ENCODE data around the gene HERC2.
"Not testable (repeated sequence)": the region's sequence is repeated elsewhere in the genome, so short reads cannot be mapped to it uniquely, and the experiment has no call there.

The HERC2 gene

GRCh38 chr15:28153492-28154119, 168.4 kb downstream of the HERC2 start:
- H3K36me3 ChIP-seq (ENCODE audit: insufficient read depth, low read length) = peaks cover 5% of the 10 kb centered on the region; the same call in 1 of the 2 replicates
- no peak overlapping the region for H3K4me3 ChIP-seq (ENCODE audit: low read depth in 1 of 2, low read length in 2 of 2)
- H3K9me3 ChIP-seq (ENCODE audit: insufficient read depth, low read length, severe bottlenecking) = no peaks in the 10 kb centered on the region
- no peak for ATAC-seq (ENCODE audit: insufficient read depth, low read depth)
- TF ChIP-seq EZH2 (IDR thresholded peaks at IDR 0.05; ENCODE audit: borderline replicate concordance, low read depth, low read length, severe bottlenecking) (no peak), CTCF (IDR thresholded peaks at IDR 0.05; ENCODE audit: borderline replicate concordance, extremely low read depth, low read length, poor library complexity, severe bottlenecking) (no peak)
- no peaks in the 10 kb centered on the region for H4K20me1 ChIP-seq (ENCODE audit: insufficient read depth, low read length)
- no peak overlapping the region for H3K27ac ChIP-seq (ENCODE audit: low read length)
- no peak overlapping the region for H2AFZ ChIP-seq (ENCODE audit: low read depth, low read length)
- no peak overlapping the region for H3K9ac ChIP-seq (ENCODE audit: low read depth, low read length)
- no peaks in the 10 kb centered on the region for H3K4me1 ChIP-seq (ENCODE audit: insufficient read depth, low read length)
- H3K27me3 ChIP-seq (ENCODE audit: insufficient read depth, low read length, poor library complexity) = no peaks in the 10 kb centered on the region
- H3K79me2 ChIP-seq (ENCODE audit: insufficient read depth, low read length) = peaks cover 19% of the 10 kb centered on the region
- DNase-seq = no peak
- no peak overlapping the region for H3K4me2 ChIP-seq (ENCODE audit: insufficient read depth, low read length)

DNA sequence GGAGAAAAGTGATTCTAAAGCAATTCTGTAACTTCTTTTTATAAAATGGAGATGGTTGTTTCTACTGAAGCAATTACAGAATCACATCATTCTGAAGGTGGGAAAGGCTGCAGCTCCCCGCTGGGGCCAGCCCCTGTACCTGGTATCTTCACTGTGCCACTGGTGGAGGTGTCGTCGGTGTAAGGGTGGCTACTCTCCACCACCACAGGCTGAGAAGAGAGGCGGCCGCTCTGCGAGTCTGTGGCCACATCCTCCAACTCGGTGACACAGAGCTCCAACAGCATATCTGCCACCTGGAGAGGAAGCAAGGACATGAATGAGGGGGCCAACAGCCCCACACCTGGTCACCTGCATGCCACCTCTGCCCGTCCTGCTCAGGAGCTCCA, 169.4 kb downstream of the HERC2 start:
- not testable (repeated sequence) for H2AFZ ChIP-seq (ENCODE audit: low read depth, low read length); H3K9me3 ChIP-seq (ENCODE audit: insufficient read depth, low read length, severe bottlenecking); H3K27ac ChIP-seq (ENCODE audit: low read length); H4K20me1 ChIP-seq (ENCODE audit: insufficient read depth, low read length); H3K4me2 ChIP-seq (ENCODE audit: insufficient read depth, low read length); DNase-seq; H3K4me1 ChIP-seq (ENCODE audit: insufficient read depth, low read length); H3K27me3 ChIP-seq (ENCODE audit: insufficient read depth, low read length, poor library complexity); ATAC-seq (ENCODE audit: insufficient read depth, low read depth); H3K36me3 ChIP-seq (ENCODE audit: insufficient read depth, low read length); H3K4me3 ChIP-seq (ENCODE audit: low read depth in 1 of 2, low read length in 2 of 2); H3K9ac ChIP-seq (ENCODE audit: low read depth, low read length)
- peaks cover 22% of the 10 kb centered on the region for H3K79me2 ChIP-seq (ENCODE audit: insufficient read depth, low read length)

- H3K4me2 ChIP-seq (ENCODE audit: insufficient read depth, low read length); H3K4me3 ChIP-seq (ENCODE audit: low read depth in 1 of 2, low read length in 2 of 2); H3K27ac ChIP-seq (ENCODE audit: low read length); H3K9me3 ChIP-seq (ENCODE audit: insufficient read depth, low read length, severe bottlenecking); H3K36me3 ChIP-seq (ENCODE audit: insufficient read depth, low read length); H4K20me1 ChIP-seq (ENCODE audit: insufficient read depth, low read length); DNase-seq; H2AFZ ChIP-seq (ENCODE audit: low read depth, low read length); H3K4me1 ChIP-seq (ENCODE audit: insufficient read depth, low read length); H3K9ac ChIP-seq (ENCODE audit: low read depth, low read length); ATAC-seq (ENCODE audit: insufficient read depth, low read depth); H3K27me3 ChIP-seq (ENCODE audit: insufficient read depth, low read length, poor library complexity): not testable (repeated sequence)
- H3K79me2 ChIP-seq (ENCODE audit: insufficient read depth, low read length) = peaks cover 22% of the 10 kb centered on the region
Observed at GRCh38 chr15:28151864-28152537, 170.0 kb downstream of the HERC2 start.

DNA sequence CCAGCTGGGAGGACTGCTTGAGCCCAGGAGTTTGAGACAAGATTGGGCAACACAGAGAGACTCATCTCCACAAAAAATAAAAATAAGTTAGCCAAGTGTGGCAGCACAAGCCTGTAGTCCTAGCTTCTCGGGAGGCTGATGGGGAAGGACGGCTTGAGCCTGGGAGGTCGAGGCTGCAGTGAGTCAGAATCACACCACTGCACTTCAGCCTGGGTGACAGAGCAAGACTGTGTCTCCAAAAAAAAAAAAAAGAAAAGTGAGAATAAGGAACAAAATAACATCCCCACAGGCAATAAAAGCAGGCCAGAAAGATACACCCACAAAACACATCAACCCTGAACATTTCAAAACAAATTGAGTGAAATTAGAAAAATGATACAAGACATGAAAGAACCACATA, 174.2 kb downstream of the HERC2 start:
- H3K9ac ChIP-seq (ENCODE audit: low read depth, low read length) = no peak overlapping the region
- ATAC-seq (ENCODE audit: insufficient read depth, low read depth) = no peak
- no peak overlapping the region for H2AFZ ChIP-seq (ENCODE audit: low read depth, low read length)
- no peak for DNase-seq
- no peaks in the 10 kb centered on the region for H4K20me1 ChIP-seq (ENCODE audit: insufficient read depth, low read length)
- H3K9me3 ChIP-seq (ENCODE audit: insufficient read depth, low read length, severe bottlenecking) = no peaks in the 10 kb centered on the region
- peaks cover 22% of the 10 kb centered on the region for H3K79me2 ChIP-seq (ENCODE audit: insufficient read depth, low read length)
- no peak overlapping the region for H3K4me2 ChIP-seq (ENCODE audit: insufficient read depth, low read length)
- no peak overlapping the region for H3K4me3 ChIP-seq (ENCODE audit: low read depth in 1 of 2, low read length in 2 of 2)
- no peaks in the 10 kb centered on the region for H3K27me3 ChIP-seq (ENCODE audit: insufficient read depth, low read length, poor library complexity)
- no peaks in the 10 kb centered on the region for H3K4me1 ChIP-seq (ENCODE audit: insufficient read depth, low read length)
- peaks cover 40% of the 10 kb centered on the region for H3K36me3 ChIP-seq (ENCODE audit: insufficient read depth, low read length)
- TF ChIP-seq CTCF (IDR thresholded peaks at IDR 0.05; ENCODE audit: borderline replicate concordance, extremely low read depth, low read length, poor library complexity, severe bottlenecking) (no peak), EZH2 (IDR thresholded peaks at IDR 0.05; ENCODE audit: borderline replicate concordance, low read depth, low read length, severe bottlenecking) (no peak)
- no peak overlapping the region for H3K27ac ChIP-seq (ENCODE audit: low read length)

GRCh38 chr15:28145419-28145818, 176.6 kb downstream of the HERC2 start:
- H4K20me1 ChIP-seq (ENCODE audit: insufficient read depth, low read length); H3K27ac ChIP-seq (ENCODE audit: low read length); ATAC-seq (ENCODE audit: insufficient read depth, low read depth); H3K9me3 ChIP-seq (ENCODE audit: insufficient read depth, low read length, severe bottlenecking); H3K4me3 ChIP-seq (ENCODE audit: low read depth in 1 of 2, low read length in 2 of 2); H3K9ac ChIP-seq (ENCODE audit: low read depth, low read length); DNase-seq; H2AFZ ChIP-seq (ENCODE audit: low read depth, low read length); H3K4me2 ChIP-seq (ENCODE audit: insufficient read depth, low read length); H3K27me3 ChIP-seq (ENCODE audit: insufficient read depth, low read length, poor library complexity); H3K4me1 ChIP-seq (ENCODE audit: insufficient read depth, low read length): not testable (repeated sequence)
- H3K79me2 ChIP-seq (ENCODE audit: insufficient read depth, low read length) = peaks cover 19% of the 10 kb centered on the region
- H3K36me3 ChIP-seq (ENCODE audit: insufficient read depth, low read length) = peaks cover 50% of the 10 kb centered on the region

Data from DND-41 (cell line).